Body of pancreas (tissue), 4 donors: ENCODE data around the gene CCL22.

ENCODE experiments used
- CTCF ChIP-seq, 7 experiments: fragments of 450-650 bp in 4 of 7; fragments of 200-600 bp in 3 of 7; sonication (generic) in 3 of 7; IDR thresholded peaks; one replicate each; pipeline ENCODE4 v1.5.1; 2016 to 2019; ENCODE audit warnings: antibody characterized with exemption in 7 of 7
- POLR2A ChIP-seq, 3 donors: fragments of 450-650 bp; IDR thresholded peaks; one replicate each; pipeline ENCODE4 v1.6.1; 2016; ENCODE audit warnings: antibody characterized with exemption in 3 of 3, mild to moderate bottlenecking in 2 of 3

- no peak for TF ChIP-seq POLR2A (IDR thresholded peaks at IDR 0.05)
- TF ChIP-seq CTCF (IDR thresholded peaks at IDR 0.05): no peak
Observed at GRCh38 chr16:57356547-57356946, 2.0 kb upstream of the CCL22 start.
